K562 (cell line): ENCODE results near the gene HIVEP3. TPM values are rescaled to one million over a fixed set of nuclear protein-coding genes. Genes with fewer than 3 reads are reported as not detected.

Experiments
- ATAC-seq: fragments of 200-7000 bp; cut with Tn5 transposase; 3 replicates; pipeline ENCODE4 v1.9.1; 2020; ENCODE audit warnings: moderate library complexity
- BruUV-seq: library from RNA; stranded (reverse); fragments of 400-500 nt; replicated peaks from 2 replicates; lab custom pipeline; 2021; lab: Mats Ljungman, UMichigan
- CTCF ChIA-PET: fragments of 300-600 bp; formaldehyde crosslinking; extraction: SDS; loops from one replicate; lab custom pipeline; 2021; ENCODE audit warnings: low intra/inter-chr PET ratio; lab: Yijun Ruan, JAX
- POLR2A ChIA-PET: fragments of 300-600, 350-650 bp; sonication (Branson Sonifier 250); formaldehyde crosslinking; extraction: SDS; loops from one replicate; lab custom pipeline; 2021; ENCODE audit warnings: antibody characterized with exemption, inconsistent platforms; lab: Yijun Ruan, JAX
- DNase-seq, 4 experiments: peaks; one replicate each; pipeline versions ENCODE4 v3.0.0 to v3.0.0-alpha.2; 2011 to 2018; ENCODE audit warnings: low spot score in 3 of 4, mixed read lengths in 3 of 4; ENCODE audit errors: extremely low read depth in 1 of 4
- FAIRE-seq: peaks from 2 replicates; lab custom pipeline; 2011; peaks lifted over from hg19 to GRCh38; lab: Jason Lieb, UNC
- H2AFZ ChIP-seq: 2 replicates; pipeline ENCODE4 v1.6.0; 2011; ENCODE audit warnings: low read depth, low read length, control low read depth, inconsistent platforms
- H3K27ac ChIP-seq: fragments of 200-600 bp; 3 replicates; pipeline ENCODE4 v1.8.0; 2011; ENCODE audit warnings: low read depth, mild to moderate bottlenecking, control low read depth, inconsistent platforms, low read length, moderate library complexity, mixed read lengths; ENCODE audit errors: extremely low read depth
- H3K27me3 ChIP-seq, 2 experiments: fragments of 300-600 bp in 1 of 2; 2 replicates in 1 of 2; 3 replicates in 1 of 2; pipeline versions ENCODE4 v1.6.0 to v1.8.0; 2011; ENCODE audit warnings: inconsistent platforms in 2 of 2, low read length in 2 of 2, mild to moderate bottlenecking in 1 of 2, mixed read lengths in 1 of 2, moderate library complexity in 1 of 2; ENCODE audit not compliant: control insufficient read depth in 2 of 2, insufficient read depth in 2 of 2
- H3K36me3 ChIP-seq: fragments of 300-600 bp; 3 replicates; pipeline ENCODE4 v1.8.0; 2011; ENCODE audit warnings: mild to moderate bottlenecking, low read length, inconsistent platforms; ENCODE audit not compliant: control insufficient read depth, insufficient read depth
- H3K4me1 ChIP-seq, 2 experiments: fragments of 200-600 bp in 1 of 2; replicated peaks in 1 of 2; 2 replicates in 1 of 2; 3 replicates in 1 of 2; pipeline versions ENCODE4 v1.5.1 to v1.8.0; 2011; ENCODE audit warnings: inconsistent platforms in 2 of 2, low read length in 2 of 2, mild to moderate bottlenecking in 1 of 2, mixed read lengths in 1 of 2, moderate library complexity in 1 of 2; ENCODE audit not compliant: control insufficient read depth in 2 of 2, insufficient read depth in 2 of 2
- H3K4me2 ChIP-seq: 2 replicates; pipeline ENCODE4 v1.6.1; 2011; ENCODE audit warnings: low read length, control low read depth, inconsistent platforms, mixed read lengths; ENCODE audit not compliant: insufficient read depth
- H3K4me3 ChIP-seq: fragments of 200-600 bp; sonication (generic), shearing (Covaris generic); 2 replicates; pipeline ENCODE4 v1.5.1; 2016; ENCODE audit warnings: control low read depth, inconsistent platforms
- H3K79me2 ChIP-seq: fragments of 200-600 bp; 3 replicates; pipeline ENCODE4 v1.8.0; 2011; ENCODE audit warnings: low read length, inconsistent platforms; ENCODE audit not compliant: control insufficient read depth, insufficient read depth
- H3K9ac ChIP-seq, 2 experiments: 2 replicates each; pipeline versions ENCODE4 v1.6.0 to v1.6.1; 2011; ENCODE audit warnings: low read depth in 2 of 2, low read length in 2 of 2, control low read depth in 1 of 2, inconsistent platforms in 1 of 2, mild to moderate bottlenecking in 1 of 2, mixed read lengths in 1 of 2; ENCODE audit not compliant: insufficient read depth in 1 of 2
- H3K9me1 ChIP-seq: one replicate; pipeline ENCODE4 v1.6.0; 2011; ENCODE audit warnings: inconsistent platforms, mild to moderate bottlenecking, low read length, moderate library complexity; ENCODE audit not compliant: control insufficient read depth, insufficient read depth
- H3K9me3 ChIP-seq: replicated peaks from 2 replicates; pipeline ENCODE4 v1.5.1; 2011; ENCODE audit warnings: low read depth, low read length, inconsistent platforms; ENCODE audit not compliant: control insufficient read depth, insufficient read depth
- H4K20me1 ChIP-seq: replicated peaks from 2 replicates; pipeline ENCODE4 v1.6.1; 2011; ENCODE audit warnings: low read length, inconsistent platforms, mixed read lengths; ENCODE audit not compliant: control insufficient read depth, insufficient read depth
- BCOR ChIP-seq: fragments of 450-650 bp; IDR thresholded peaks from 2 replicates; pipeline ENCODE4 v1.6.1; 2016
- CHD4 ChIP-seq: fragments of 200-600 bp; sonication (generic); IDR thresholded peaks from 3 replicates; pipeline ENCODE4 v1.6.1; 2012; ENCODE audit warnings: low read depth, mild to moderate bottlenecking, mixed read lengths, low read length, inconsistent platforms; ENCODE audit not compliant: insufficient read depth, insufficient replicate concordance, poor library complexity, severe bottlenecking
- HLTF ChIP-seq: fragments of 450-650 bp; IDR thresholded peaks from 2 replicates; pipeline ENCODE4 v1.6.1; 2016
- HNRNPL ChIP-seq: fragments of 200-400 bp; formaldehyde crosslinking; IDR thresholded peaks from 2 replicates; pipeline ENCODE4 v1.6.1; 2017; ENCODE audit warnings: low read depth, mild to moderate bottlenecking, low read length
- KDM1A ChIP-seq, 2 experiments: fragments of 450-650 bp; IDR thresholded peaks; 2 replicates each; pipeline ENCODE4 v1.6.1; 2016; ENCODE audit warnings: mild to moderate bottlenecking in 2 of 2
- KDM2B ChIP-seq: fragments of 250-450 bp; sonication (Bioruptor Pico); IDR thresholded peaks from 2 replicates; pipeline ENCODE4 v1.8.0; 2021; ENCODE audit warnings: mild to moderate bottlenecking, moderate library complexity
- KLF6 ChIP-seq: fragments of 250-450 bp; sonication (Bioruptor Pico); IDR thresholded peaks from 2 replicates; pipeline ENCODE4 v1.4.0; 2020; ENCODE audit warnings: mild to moderate bottlenecking, moderate library complexity, borderline replicate concordance
- MYBL2 ChIP-seq, 2 experiments: fragments of 450-650 bp in 1 of 2; sonication (generic) in 1 of 2; formaldehyde crosslinking in 1 of 2; IDR thresholded peaks; 2 replicates each; pipeline versions ENCODE4 v1.6.1 to v1.8.1; 2017 to 2022; ENCODE audit warnings: borderline replicate concordance in 1 of 2, inconsistent platforms in 1 of 2, low read depth in 1 of 2, mild to moderate bottlenecking in 1 of 2, missing genetic modification reagents in 1 of 2, moderate library complexity in 1 of 2
- RBM25 ChIP-seq: fragments of 200-400 bp; formaldehyde crosslinking; IDR thresholded peaks from 2 replicates; pipeline ENCODE4 v1.6.1; 2018; ENCODE audit warnings: low read length, low read depth, moderate library complexity; ENCODE audit not compliant: severe bottlenecking
- SREBF1 ChIP-seq: fragments of 150-350 bp; IDR thresholded peaks from 2 replicates; pipeline ENCODE4 v1.6.1; 2014; ENCODE audit warnings: antibody characterized with exemption, low read depth, low read length, borderline replicate concordance
- STAT5B ChIP-seq: fragments of 250-450 bp; sonication (Bioruptor Pico); IDR thresholded peaks from 2 replicates; pipeline ENCODE4 v1.8.0; 2021; ENCODE audit warnings: mild to moderate bottlenecking, inconsistent platforms
- ZFP36 ChIP-seq: fragments of 150-350 bp; IDR thresholded peaks from 2 replicates; pipeline ENCODE4 v1.6.1; 2018; ENCODE audit warnings: low read length, low read depth; ENCODE audit not compliant: partially characterized antibody
- ZKSCAN3 ChIP-seq: fragments of 250-450 bp; sonication (Bioruptor Pico); IDR thresholded peaks from 2 replicates; pipeline ENCODE4 v1.4.0; 2020
- ZNF384 ChIP-seq: IDR thresholded peaks from 2 replicates; pipeline ENCODE4 v1.6.1; 2012; ENCODE audit warnings: low read depth, low read length, improper control_type of control experiment
- WGBS: fragments of 100-300 bp; shearing (Covaris generic); methylation state at CpG from one replicate; pipeline ENCODE4 v1.1.6; 2016; ENCODE audit warnings: low coverage, mixed read lengths; ENCODE audit not compliant: insufficient coverage; ENCODE audit errors: missing lambda C conversion rate; 5-methylcytosine and 5-hydroxymethylcytosine counted together
- in situ Hi-C: fragments of 300-500 bp; cut with MboI; formaldehyde crosslinking; loops from 4 replicates; pipeline ENCODE4 v1.15.0; 2018; ENCODE audit warnings: inconsistent platforms, mixed read lengths
- intact Hi-C: fragments of 100-400 bp; cut with micrococcal nuclease; formaldehyde crosslinking; loops from 2 replicates; pipeline ENCODE4 v1.14.2; 2022
- polyA plus RNA-seq, 8 experiments: library from polyadenylated mRNA; depleted of rRNA in 4 of 8; stranded (reverse) in 5 of 8; unstranded in 3 of 8; fragments of >200 nt; fragmentation: Nextera tagmentation in 2 of 8; fragmentation: Illumina TruSeq in 1 of 8; extraction: Ambion mirVana in 2 of 8; extraction: Trizol in 1 of 8; gene quantifications; 2 replicates each; pipeline versions ENCODE4 v1.2.1 to v1.2.3, GENCODE V29; 2011 to 2014; ENCODE audit warnings: inconsistent platforms in 1 of 8, missing spikeins in 1 of 8
- total RNA-seq, 7 experiments: library from RNA; depleted of rRNA in 6 of 7; stranded (reverse); fragments of >200 nt in 6 of 7; fragmentation: Illumina TruSeq in 2 of 7; extraction: Trizol in 2 of 7; gene quantifications; 2 replicates each; pipeline versions ENCODE4 v1.2.1 to v1.2.3, GENCODE V29; 2011 to 2021; ENCODE audit warnings: low replicate concordance in 1 of 7
- TF ChIP-seq, protein P1 (sequence below): fragments of 250-450 bp; sonication (Bioruptor Pico); IDR thresholded peaks from 2 replicates; pipeline ENCODE4 v1.5.0; 2022; ENCODE audit warnings: mild to moderate bottlenecking
- TF ChIP-seq, protein P2 (sequence below): sonication (generic); formaldehyde crosslinking; IDR thresholded peaks from 2 replicates; pipeline ENCODE4 v1.8.1; 2023; ENCODE audit warnings: mild to moderate bottlenecking, missing genetic modification reagents

Gene HIVEP3
- total and polyA plus RNA-seq, 9 of the 15 experiments (the other 6 are each of a cell fraction or from before 2014, with no cell fraction given) = 0.09 to 0.58 (median 0.34) TPM; not detected in 1

DNA sequence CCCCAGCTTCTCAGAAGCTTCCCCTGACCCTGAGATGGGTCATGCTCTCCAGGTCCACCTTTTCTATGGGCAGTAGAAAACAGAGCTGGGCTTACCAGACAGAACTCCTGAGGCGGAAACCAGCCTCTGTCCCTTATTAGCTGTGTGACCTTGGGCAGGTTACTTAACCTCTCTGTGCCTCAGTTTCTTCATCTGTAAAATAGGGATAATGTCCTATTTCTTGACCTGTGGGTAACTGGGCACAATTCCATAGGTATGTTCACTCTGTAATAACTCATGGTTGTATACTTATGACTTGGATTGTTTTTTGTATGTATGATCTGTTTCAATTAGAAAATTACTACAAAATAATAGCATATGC lies 377.1 kb downstream of the HIVEP3 start:
- H3K4me2 ChIP-seq = no peak overlapping the region
- peaks cover 3 to 10% of the 10 kb centered on the region in 2 experiments; a peak in 3 of 5 replicates for H3K4me1 ChIP-seq
- H3K9ac ChIP-seq = no peak overlapping the region
- ATAC-seq = no peak
- no peak for FAIRE-seq
- H3K27me3 ChIP-seq = peaks cover 14 to 39% of the 10 kb centered on the region in 2 experiments
- intact Hi-C loops (no loop called here), in situ Hi-C loops (no loop called here)
- no peaks in the 10 kb centered on the region for H3K36me3 ChIP-seq
- ChIA-PET CTCF (no interaction called here), POLR2A (interaction anchor here (0.6 to 1.0 kb wide), 2 partner anchors 83 to 125 kb away, joined by 3 to 4 read pairs; no protein-coding TSS in a partner anchor)
- BruUV-seq = no TSS peak
- H2AFZ ChIP-seq = no peak overlapping the region
- no peaks in the 10 kb centered on the region for H4K20me1 ChIP-seq
- no peaks in the 10 kb centered on the region for H3K9me1 ChIP-seq
- H3K9me3 ChIP-seq = no peaks in the 10 kb centered on the region; the same call in 1 of the 2 replicates
- H3K79me2 ChIP-seq = no peaks in the 10 kb centered on the region
- no peak overlapping the region for H3K4me3 ChIP-seq
- H3K27ac ChIP-seq = no peak overlapping the region
- DNase-seq = no peak
- TF ChIP-seq HNRNPL = no peak
- peak; percentile 84 for TF ChIP-seq RBM25
- no peak for TF ChIP-seq STAT5B (CRISPR knock-in tag)
- TF ChIP-seq HLTF = no peak
- TF ChIP-seq, protein P1, sequence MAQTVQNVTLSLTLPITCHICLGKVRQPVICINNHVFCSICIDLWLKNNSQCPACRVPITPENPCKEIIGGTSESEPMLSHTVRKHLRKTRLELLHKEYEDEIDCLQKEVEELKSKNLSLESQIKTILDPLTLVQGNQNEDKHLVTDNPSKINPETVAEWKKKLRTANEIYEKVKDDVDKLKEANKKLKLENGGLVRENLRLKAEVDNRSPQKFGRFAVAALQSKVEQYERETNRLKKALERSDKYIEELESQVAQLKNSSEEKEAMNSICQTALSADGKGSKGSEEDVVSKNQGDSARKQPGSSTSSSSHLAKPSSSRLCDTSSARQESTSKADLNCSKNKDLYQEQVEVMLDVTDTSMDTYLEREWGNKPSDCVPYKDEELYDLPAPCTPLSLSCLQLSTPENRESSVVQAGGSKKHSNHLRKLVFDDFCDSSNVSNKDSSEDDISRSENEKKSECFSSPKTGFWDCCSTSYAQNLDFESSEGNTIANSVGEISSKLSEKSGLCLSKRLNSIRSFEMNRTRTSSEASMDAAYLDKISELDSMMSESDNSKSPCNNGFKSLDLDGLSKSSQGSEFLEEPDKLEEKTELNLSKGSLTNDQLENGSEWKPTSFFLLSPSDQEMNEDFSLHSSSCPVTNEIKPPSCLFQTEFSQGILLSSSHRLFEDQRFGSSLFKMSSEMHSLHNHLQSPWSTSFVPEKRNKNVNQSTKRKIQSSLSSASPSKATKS = no peak
- no peak for TF ChIP-seq SREBF1
- TF ChIP-seq, protein P2, sequence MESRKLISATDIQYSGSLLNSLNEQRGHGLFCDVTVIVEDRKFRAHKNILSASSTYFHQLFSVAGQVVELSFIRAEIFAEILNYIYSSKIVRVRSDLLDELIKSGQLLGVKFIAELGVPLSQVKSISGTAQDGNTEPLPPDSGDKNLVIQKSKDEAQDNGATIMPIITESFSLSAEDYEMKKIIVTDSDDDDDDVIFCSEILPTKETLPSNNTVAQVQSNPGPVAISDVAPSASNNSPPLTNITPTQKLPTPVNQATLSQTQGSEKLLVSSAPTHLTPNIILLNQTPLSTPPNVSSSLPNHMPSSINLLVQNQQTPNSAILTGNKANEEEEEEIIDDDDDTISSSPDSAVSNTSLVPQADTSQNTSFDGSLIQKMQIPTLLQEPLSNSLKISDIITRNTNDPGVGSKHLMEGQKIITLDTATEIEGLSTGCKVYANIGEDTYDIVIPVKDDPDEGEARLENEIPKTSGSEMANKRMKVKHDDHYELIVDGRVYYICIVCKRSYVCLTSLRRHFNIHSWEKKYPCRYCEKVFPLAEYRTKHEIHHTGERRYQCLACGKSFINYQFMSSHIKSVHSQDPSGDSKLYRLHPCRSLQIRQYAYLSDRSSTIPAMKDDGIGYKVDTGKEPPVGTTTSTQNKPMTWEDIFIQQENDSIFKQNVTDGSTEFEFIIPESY (CRISPR knock-in tag) = no peak
- no peak for TF ChIP-seq KLF6 (CRISPR knock-in tag)
- TF ChIP-seq MYBL2 (IDR thresholded peaks at IDR 0.05; ENCODE audit: low read depth) = no peak
- no peak for TF ChIP-seq MYBL2 (CRISPR knock-in tag; IDR thresholded peaks at IDR 0.05; ENCODE audit: borderline replicate concordance)
- peak; percentile 79 for TF ChIP-seq ZFP36
- no peak for TF ChIP-seq KDM2B (CRISPR knock-in tag)
- peak in 1 of 2 experiments; percentile 27; a peak in 1 of 4 replicates for TF ChIP-seq KDM1A (IDR thresholded peaks at IDR 0.05)
- TF ChIP-seq ZNF384 = no peak
- peak; percentile 76; the same call in 1 of the 2 replicates for TF ChIP-seq BCOR
- TF ChIP-seq CHD4 = peak; percentile 41
- TF ChIP-seq ZKSCAN3 (CRISPR knock-in tag) = no peak
- WGBS = 7% methylated on average over 1 of the region's 1 CpG
